H9 (cell line): ENCODE measurements around the gene ALOX5AP. TPM values are rescaled to one million over a fixed set of nuclear protein-coding genes. Genes with fewer than 3 reads are reported as not detected.

Source experiments
- DNase-seq: peaks from one replicate; pipeline ENCODE4 v3.0.0-alpha.2; 2017
- H2AFZ ChIP-seq: one replicate; pipeline ENCODE4 v1.6.1; 2013; ENCODE audit warnings: mild to moderate bottlenecking, low read length, control low read depth, moderate library complexity
- H2AK5ac ChIP-seq: 2 replicates; pipeline ENCODE4 v1.6.1; 2013; ENCODE audit warnings: low read length, control low read depth, mixed read lengths; ENCODE audit not compliant: insufficient read length
- H2BK120ac ChIP-seq: one replicate; pipeline ENCODE4 v1.6.1; 2013; ENCODE audit warnings: low read depth, mild to moderate bottlenecking, low read length, control low read depth, inconsistent platforms; ENCODE audit not compliant: poor library complexity, severe bottlenecking
- H2BK12ac ChIP-seq: 2 replicates; pipeline ENCODE4 v1.6.1; 2013; ENCODE audit warnings: low read length, control low read depth, mixed read lengths, low read depth; ENCODE audit not compliant: insufficient read length
- H2BK15ac ChIP-seq: 2 replicates; pipeline ENCODE4 v1.6.1; 2013; ENCODE audit warnings: low read depth, low read length, control low read depth
- H2BK20ac ChIP-seq: one replicate; pipeline ENCODE4 v1.6.1; 2013; ENCODE audit warnings: low read depth, mild to moderate bottlenecking, low read length, control low read depth, inconsistent platforms; ENCODE audit not compliant: poor library complexity, severe bottlenecking
- H2BK5ac ChIP-seq: 2 replicates; pipeline ENCODE4 v1.6.1; 2013; ENCODE audit warnings: low read length, control low read depth, mixed read lengths; ENCODE audit not compliant: insufficient read length
- H3K14ac ChIP-seq: 2 replicates; pipeline ENCODE4 v1.6.1; 2013; ENCODE audit warnings: low read length, control low read depth; ENCODE audit not compliant: insufficient read depth
- H3K18ac ChIP-seq: 2 replicates; pipeline ENCODE4 v1.6.1; 2013; ENCODE audit warnings: low read depth, mild to moderate bottlenecking, mixed read lengths, low read length, control low read depth; ENCODE audit not compliant: insufficient read length
- H3K23ac ChIP-seq: 2 replicates; pipeline ENCODE4 v1.6.1; 2013; ENCODE audit warnings: low read length, control low read depth, mixed read lengths, low read depth; ENCODE audit not compliant: insufficient read length
- H3K23me2 ChIP-seq: 2 replicates; pipeline ENCODE4 v1.6.1; 2013; ENCODE audit warnings: low read depth, mild to moderate bottlenecking, mixed read lengths, low read length, control low read depth; ENCODE audit not compliant: insufficient read length, poor library complexity, severe bottlenecking
- H3K27ac ChIP-seq: 2 replicates; pipeline ENCODE4 v1.5.1; 2013; ENCODE audit warnings: low read length, control low read depth, mixed read lengths, low read depth; ENCODE audit not compliant: insufficient read length
- H3K27me3 ChIP-seq: 2 replicates; pipeline ENCODE4 v1.6.1; 2013; ENCODE audit warnings: low read length, control low read depth, inconsistent platforms; ENCODE audit not compliant: insufficient read depth
- H3K4ac ChIP-seq: 2 replicates; pipeline ENCODE4 v1.6.1; 2013; ENCODE audit warnings: low read depth, mild to moderate bottlenecking, control low read depth, inconsistent platforms, low read length, moderate library complexity
- H3K4me1 ChIP-seq: 2 replicates; pipeline ENCODE4 v1.6.1; 2013; ENCODE audit warnings: low read length, control low read depth, inconsistent platforms; ENCODE audit not compliant: insufficient read depth
- H3K4me2 ChIP-seq: 2 replicates; pipeline ENCODE4 v1.6.1; 2013; ENCODE audit warnings: low read length, control low read depth, mixed read lengths; ENCODE audit not compliant: insufficient read length, insufficient read depth
- H3K56ac ChIP-seq: 2 replicates; pipeline ENCODE4 v1.6.1; 2013; ENCODE audit warnings: low read depth, mild to moderate bottlenecking, mixed read lengths, low read length, control low read depth; ENCODE audit not compliant: insufficient read length
- H3K79me1 ChIP-seq: 2 replicates; pipeline ENCODE4 v1.6.1; 2013; ENCODE audit warnings: low read depth, mild to moderate bottlenecking, moderate library complexity, low read length, control low read depth, inconsistent platforms; ENCODE audit not compliant: insufficient read depth, poor library complexity, severe bottlenecking
- H3K79me2 ChIP-seq: 2 replicates; pipeline ENCODE4 v1.6.1; 2013; ENCODE audit warnings: low read length, control low read depth, inconsistent platforms; ENCODE audit not compliant: insufficient read depth
- H3K9ac ChIP-seq: 2 replicates; pipeline ENCODE4 v1.6.1; 2013; ENCODE audit warnings: low read length, control low read depth, mixed read lengths; ENCODE audit not compliant: insufficient read length; ENCODE audit errors: extremely low read depth
- H3K9me3 ChIP-seq: one replicate; pipeline ENCODE4 v1.6.1; 2013; ENCODE audit warnings: low read depth, low read length, inconsistent platforms; ENCODE audit not compliant: control insufficient read depth
- H3T11ph ChIP-seq: one replicate; pipeline ENCODE4 v1.6.1; 2013; ENCODE audit warnings: mild to moderate bottlenecking, low read length, control low read depth, inconsistent platforms
- H4K20me1 ChIP-seq: one replicate; pipeline ENCODE4 v1.6.1; 2013; ENCODE audit not compliant: control insufficient read depth, insufficient read length, insufficient read depth
- H4K5ac ChIP-seq: 2 replicates; pipeline ENCODE4 v1.6.1; 2013; ENCODE audit warnings: low read depth, mild to moderate bottlenecking, mixed read lengths, low read length, control low read depth; ENCODE audit not compliant: insufficient read length
- H4K8ac ChIP-seq: replicated peaks from 2 replicates; pipeline ENCODE4 v1.6.1; 2013; ENCODE audit warnings: low read length, control low read depth, mixed read lengths, low read depth; ENCODE audit not compliant: insufficient read length
- H4K91ac ChIP-seq: 2 replicates; pipeline ENCODE4 v1.6.1; 2013; ENCODE audit warnings: low read depth, mild to moderate bottlenecking, moderate library complexity, mixed read lengths, low read length, control low read depth; ENCODE audit not compliant: insufficient read length
- H3K27ac Mint-ChIP-seq, 3 experiments: 2 replicates in 2 of 3; 3 replicates in 1 of 3; pipeline ENCODE4 v1.8.0; 2020 to 2021; ENCODE audit warnings: mixed read lengths in 3 of 3, mild to moderate bottlenecking in 1 of 3, moderate library complexity in 1 of 3
- H3K27me3 Mint-ChIP-seq: 2 replicates; pipeline ENCODE4 v1.8.0; 2021; ENCODE audit warnings: low read depth, mild to moderate bottlenecking, moderate library complexity, mixed read lengths
- H3K36me3 Mint-ChIP-seq, 3 experiments: 2 replicates in 2 of 3; 3 replicates in 1 of 3; pipeline ENCODE4 v1.8.0; 2020 to 2021; ENCODE audit warnings: low read depth in 3 of 3, mixed read lengths in 3 of 3; ENCODE audit not compliant: insufficient read depth in 1 of 3
- H3K4me1 Mint-ChIP-seq, 2 experiments: 2 replicates each; pipeline ENCODE4 v1.8.0; 2020; ENCODE audit warnings: mixed read lengths in 2 of 2
- H3K4me3 Mint-ChIP-seq, 2 experiments: 2 replicates in 1 of 2; 3 replicates in 1 of 2; pipeline ENCODE4 v1.8.0; 2020 to 2021; ENCODE audit warnings: mild to moderate bottlenecking in 2 of 2, mixed read lengths in 2 of 2, moderate library complexity in 1 of 2
- H3K9me3 Mint-ChIP-seq, 2 experiments: 2 replicates in 1 of 2; 3 replicates in 1 of 2; pipeline ENCODE4 v1.8.0; 2020; ENCODE audit warnings: mild to moderate bottlenecking in 2 of 2, mixed read lengths in 2 of 2, moderate library complexity in 1 of 2
- WGBS: extraction: QIAGEN DNeasy Blood & Tissue Kit; methylation state at CpG from one replicate; pipeline ENCODE4 v1.1.7; 2013; ENCODE audit warnings: missing lambda C conversion rate, low lambda C conversion rate, mixed read lengths; ENCODE audit not compliant: insufficient read length; ENCODE audit errors: extremely low coverage; 5-methylcytosine and 5-hydroxymethylcytosine counted together
- total RNA-seq: library from RNA; stranded (reverse); gene quantifications from 2 replicates; pipeline ENCODE4 v1.2.1, GENCODE V29; 2021
- TF ChIP-seq, protein P1 (sequence below): fragments of 200-600 bp; sonication (generic); conservative IDR thresholded peaks from 3 replicates; pipeline ENCODE4 v1.8.0; 2021; ENCODE audit warnings: antibody characterized with exemption, mild to moderate bottlenecking

ALOX5AP gene
- total RNA-seq, 1 experiment from 2014 or later, result not detected

DNA sequence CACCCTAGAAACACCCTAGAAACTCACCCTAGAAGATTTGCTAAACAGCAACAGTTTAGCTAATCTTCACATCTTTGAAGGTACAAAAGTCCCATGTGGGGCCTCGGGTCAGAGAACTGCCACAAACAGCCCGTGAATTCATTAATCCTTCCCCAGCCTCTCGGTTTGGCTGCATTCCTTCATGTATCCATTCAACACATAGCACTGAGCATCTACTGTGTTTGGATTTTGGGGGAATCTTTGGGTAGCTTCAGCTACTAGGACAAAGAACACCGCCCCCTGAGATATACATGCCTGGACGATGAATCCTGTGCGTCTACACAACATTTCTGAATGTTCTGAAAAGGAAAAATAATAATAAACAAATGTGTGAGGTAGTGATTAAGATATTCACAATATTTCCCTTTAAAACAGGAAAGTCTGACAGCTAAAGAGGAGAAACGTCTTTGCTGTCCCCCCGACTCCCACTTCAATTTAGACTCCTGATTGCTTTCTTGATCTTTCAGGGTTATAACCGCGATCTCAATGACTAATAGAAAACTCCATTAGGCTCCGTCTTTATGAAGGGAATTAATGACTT is 63.5 kb downstream of the ALOX5AP start:
- Histone ChIP-seq H3K23me2 (no peaks in the 10 kb centered on the region), H3K27me3 (no peaks in the 10 kb centered on the region), H3T11ph (no peak overlapping the region), H3K18ac (no peak overlapping the region), H3K23ac (no peak overlapping the region), H4K5ac (no peak overlapping the region), H3K79me1 (no peaks in the 10 kb centered on the region), H3K4ac (no peak overlapping the region), H2BK12ac (no peak overlapping the region), H3K79me2 (no peaks in the 10 kb centered on the region), H2BK15ac (no peak overlapping the region), H3K4me1 (no peaks in the 10 kb centered on the region; the same call in 1 of the 2 replicates), H3K9ac (no peak overlapping the region), H3K14ac (no peak overlapping the region), H2BK5ac (no peak overlapping the region), H3K27ac (no peak overlapping the region), H2AK5ac (no peak overlapping the region), H2AFZ (no peak overlapping the region), H2BK120ac (no peak overlapping the region), H4K8ac (no peak overlapping the region), H3K9me3 (no peaks in the 10 kb centered on the region), H4K91ac (no peak overlapping the region), H4K20me1 (no peaks in the 10 kb centered on the region), H3K4me2 (no peak overlapping the region), H3K56ac (no peak overlapping the region), H2BK20ac (no peak overlapping the region)
- H3K36me3 Mint-ChIP-seq, result no peaks in the 10 kb centered on the region
- no CpG with 5 or more reads among the region's 11 CpGs for WGBS
- peaks cover 19 to 20% of the 10 kb centered on the region in 2 experiments for H3K4me1 Mint-ChIP-seq
- TF ChIP-seq, protein P1, sequence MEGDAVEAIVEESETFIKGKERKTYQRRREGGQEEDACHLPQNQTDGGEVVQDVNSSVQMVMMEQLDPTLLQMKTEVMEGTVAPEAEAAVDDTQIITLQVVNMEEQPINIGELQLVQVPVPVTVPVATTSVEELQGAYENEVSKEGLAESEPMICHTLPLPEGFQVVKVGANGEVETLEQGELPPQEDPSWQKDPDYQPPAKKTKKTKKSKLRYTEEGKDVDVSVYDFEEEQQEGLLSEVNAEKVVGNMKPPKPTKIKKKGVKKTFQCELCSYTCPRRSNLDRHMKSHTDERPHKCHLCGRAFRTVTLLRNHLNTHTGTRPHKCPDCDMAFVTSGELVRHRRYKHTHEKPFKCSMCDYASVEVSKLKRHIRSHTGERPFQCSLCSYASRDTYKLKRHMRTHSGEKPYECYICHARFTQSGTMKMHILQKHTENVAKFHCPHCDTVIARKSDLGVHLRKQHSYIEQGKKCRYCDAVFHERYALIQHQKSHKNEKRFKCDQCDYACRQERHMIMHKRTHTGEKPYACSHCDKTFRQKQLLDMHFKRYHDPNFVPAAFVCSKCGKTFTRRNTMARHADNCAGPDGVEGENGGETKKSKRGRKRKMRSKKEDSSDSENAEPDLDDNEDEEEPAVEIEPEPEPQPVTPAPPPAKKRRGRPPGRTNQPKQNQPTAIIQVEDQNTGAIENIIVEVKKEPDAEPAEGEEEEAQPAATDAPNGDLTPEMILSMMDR, result no peak
- H3K27me3 Mint-ChIP-seq, result peaks cover 8% of the 10 kb centered on the region
- no peaks in the 10 kb centered on the region for H3K9me3 Mint-ChIP-seq
- no peak for DNase-seq
- H3K27ac Mint-ChIP-seq, result no peak overlapping the region
- H3K4me3 Mint-ChIP-seq, result no peak overlapping the region
